Transverse colon (tissue), 4 donors: Measurements from ENCODE around the gene HAP1. TPM values are rescaled to one million over a fixed set of nuclear protein-coding genes. Genes with fewer than 3 reads are reported as not detected.
"Not testable (repeated sequence)": the region's sequence is repeated elsewhere in the genome, so short reads cannot be mapped to it uniquely, and the experiment has no call there.

ENCODE experiments used
- DNase-seq: peaks from one replicate; pipeline ENCODE4 v3.0.0-alpha.2; 2019
- H3K27ac ChIP-seq, 4 donors: fragments of 200-600 bp; sonication (generic); 2 replicates each; pipeline ENCODE4 v1.5.1; 2016 to 2018; ENCODE audit warnings: inconsistent platforms in 4 of 4
- H3K27me3 ChIP-seq: fragments of 200-600 bp; sonication (generic); 2 replicates; pipeline ENCODE4 v1.5.1; 2017; ENCODE audit warnings: inconsistent platforms
- H3K36me3 ChIP-seq, 4 donors: fragments of 200-600 bp; sonication (generic); 2 replicates each; pipeline ENCODE4 v1.5.1; 2017 to 2019; ENCODE audit warnings: inconsistent platforms in 4 of 4
- H3K4me1 ChIP-seq, 4 donors: fragments of 200-600 bp; sonication (generic); 2 replicates each; pipeline ENCODE4 v1.5.1; 2017 to 2020; ENCODE audit warnings: inconsistent platforms in 4 of 4
- H3K4me3 ChIP-seq, 4 donors: fragments of 200-600 bp; sonication (generic); 1 replicate in 1 of 4; 2 replicates in 3 of 4; pipeline versions ENCODE4 v1.5.1 to v1.6.1; 2017 to 2019; ENCODE audit warnings: inconsistent platforms in 4 of 4
- H3K9me3 ChIP-seq, 2 donors: fragments of 200-600 bp; sonication (generic); 2 replicates each; pipeline ENCODE4 v1.5.1; 2017 to 2019; ENCODE audit warnings: inconsistent platforms in 2 of 2
- CTCF ChIP-seq, 5 experiments: fragments of 200-600 bp in 3 of 5; fragments of 450-650 bp in 2 of 5; sonication (generic) in 3 of 5; IDR thresholded peaks; 1 replicate in 2 of 5; 2 replicates in 3 of 5; pipeline ENCODE4 v1.5.1; 2016 to 2017; ENCODE audit warnings: antibody characterized with exemption in 5 of 5, inconsistent platforms in 3 of 5, mild to moderate bottlenecking in 2 of 5, moderate library complexity in 1 of 5
- EP300 ChIP-seq: sonication (generic); formaldehyde crosslinking; IDR thresholded peaks from one replicate; pipeline ENCODE4 v1.6.1; 2017; ENCODE audit warnings: antibody characterized with exemption, low read depth
- POLR2A ChIP-seq: fragments of 450-650 bp; IDR thresholded peaks from one replicate; pipeline ENCODE4 v1.6.1; 2016; ENCODE audit warnings: antibody characterized with exemption, mild to moderate bottlenecking, moderate library complexity
- POLR2AphosphoS5 ChIP-seq, 3 donors: sonication (generic); formaldehyde crosslinking; IDR thresholded peaks; one replicate each; pipeline ENCODE4 v1.6.1; 2016; ENCODE audit warnings: antibody characterized with exemption in 3 of 3
- WGBS, 2 donors: methylation state at CpG; one replicate each; pipeline ENCODE4 v1.1.5; 2018; ENCODE audit warnings: low coverage in 1 of 2; 5-methylcytosine and 5-hydroxymethylcytosine counted together
- in situ Hi-C, 4 donors: fragments of 200-750 bp; cut with MboI; loops; one replicate each; pipeline versions ENCODE4 v1.15.0 to v1.15.1; 2017; ENCODE audit warnings: low sequenced_read_pairs in 3 of 4, low pct_ligation_motif_present in 1 of 4, low pct_unique_long_range_greater_than_20kb in 1 of 4
- intact Hi-C: fragments of 100-400 bp; cut with DNase I; formaldehyde crosslinking; loops from one replicate; pipeline ENCODE4 v1.15.1; 2023; ENCODE audit warnings: low total_unique reads
- total RNA-seq, 4 donors: library from RNA; depleted of rRNA; stranded (reverse); fragments of >200 nt; gene quantifications; one replicate each; pipeline ENCODE4 v1.1.0, GENCODE V29; 2016

HAP1 gene
- total RNA-seq, 4 donors from 2014 or later, result 0.55 to 0.79 TPM; not detected in 2

DNA sequence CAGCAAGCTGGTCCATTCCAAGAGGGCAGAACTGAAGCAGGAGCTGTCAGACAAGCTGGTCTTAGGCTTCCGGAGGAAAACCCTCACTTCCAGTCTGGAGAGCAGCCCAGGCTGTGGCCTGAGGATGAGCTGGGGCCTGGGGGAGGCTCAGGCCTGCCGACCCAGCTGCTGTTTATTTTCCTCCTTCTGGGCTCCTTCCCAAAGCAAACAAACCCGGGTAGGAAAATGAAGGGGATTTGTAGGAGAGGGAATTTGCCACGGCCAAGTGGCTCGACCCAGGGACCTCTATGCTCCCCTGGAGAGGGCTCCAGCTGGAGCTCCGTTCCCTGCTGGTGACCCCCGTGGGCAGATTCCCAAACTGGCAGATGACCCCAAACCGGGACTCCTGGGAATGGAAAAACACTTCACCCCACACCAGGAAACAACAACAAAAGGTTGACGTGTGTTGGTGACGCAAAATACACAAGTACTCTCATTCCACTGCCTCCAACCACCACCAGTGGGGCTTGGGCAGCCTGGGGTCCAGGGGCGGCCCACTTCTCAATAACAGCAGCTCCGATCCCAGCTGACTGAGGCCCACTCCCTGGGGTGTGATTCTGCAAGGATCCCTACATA, 43.2 kb upstream of the HAP1 start:
- H3K36me3 ChIP-seq, result no peaks in the 10 kb centered on the region
- in situ Hi-C loops (no loop called here), intact Hi-C loops (no loop called here)
- WGBS, 2 donors, result 17% methylated on average over 12 of the region's 12 CpGs; no CpG with 5 or more reads in 1 of the 2 donors
- H3K27ac ChIP-seq, result peak overlapping the region; percentile 91 to 96 (median 92)
- peak overlapping the region in 1 of 4 donors; percentile 3 for H3K4me3 ChIP-seq
- H3K4me1 ChIP-seq, result peaks cover 60 to 85% (median 77%) of the 10 kb centered on the region in 4 donors
- no peaks in the 10 kb centered on the region for H3K27me3 ChIP-seq
- peak; percentile 67 for DNase-seq
- peak in 2 of 5 experiments; percentile 28 to 29 for TF ChIP-seq CTCF (IDR thresholded peaks at IDR 0.05)
- TF ChIP-seq EP300, result no peak
- TF ChIP-seq POLR2AphosphoS5 (IDR thresholded peaks at IDR 0.05), result peak in 2 of 3 donors; percentile 37 to 54
- TF ChIP-seq POLR2A, result no peak
- no peaks in the 10 kb centered on the region for H3K9me3 ChIP-seq

DNA sequence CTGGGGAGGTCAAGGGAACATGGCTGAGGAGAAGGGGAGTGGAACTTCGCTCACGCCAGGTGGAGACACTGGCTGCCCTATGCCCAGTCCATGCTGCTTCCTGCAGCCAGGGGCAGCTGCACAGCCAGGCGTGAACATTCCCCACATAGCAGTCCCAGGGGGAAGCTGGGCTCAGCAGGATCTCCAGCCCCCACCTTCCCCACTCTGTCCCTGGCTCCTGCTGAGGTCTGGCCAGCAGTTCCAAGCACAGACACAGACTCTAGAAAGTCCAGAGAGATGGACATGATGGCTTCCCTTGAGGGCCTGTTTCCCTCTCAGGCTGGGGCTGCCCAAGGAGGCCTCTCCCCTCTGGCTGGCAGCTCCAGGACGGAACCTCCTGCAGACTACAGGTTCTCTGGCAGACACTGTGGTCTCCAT, 42.7 kb upstream of the HAP1 start:
- no peak overlapping the region for H3K4me3 ChIP-seq
- in situ Hi-C loops, result no loop called here
- 37% methylated on average over 4 of the region's 4 CpGs; no CpG with 5 or more reads in 1 of the 2 donors for WGBS, 2 donors

GRCh38 chr17:41776262-41776900, 41.9 kb upstream of the HAP1 start:
- in situ Hi-C loops, H3K9me3 ChIP-seq, DNase-seq, H3K27me3 ChIP-seq, intact Hi-C loops, H3K4me3 ChIP-seq, H3K36me3 ChIP-seq: not testable (repeated sequence)
- peaks cover 65 to 88% (median 80%) of the 10 kb centered on the region in 4 donors for H3K4me1 ChIP-seq
- 73 to 77% methylated on average over 3 to 14 of the region's 14 CpGs for WGBS, 2 donors
- peak overlapping the region; percentile 91 to 96 (median 92) for H3K27ac ChIP-seq

More for the DNA sequence above, 42.7 kb upstream of the HAP1 start:
- TF ChIP-seq CTCF (IDR thresholded peaks at IDR 0.05), result peak in 4 of 5 experiments; percentile 13 to 49 (median 24)
- no peak for TF ChIP-seq POLR2A
- Histone ChIP-seq H3K36me3 (no peaks in the 10 kb centered on the region), H3K27me3 (no peaks in the 10 kb centered on the region), H3K4me1 (peaks cover 65 to 85% (median 77%) of the 10 kb centered on the region in 4 donors), H3K9me3 (no peaks in the 10 kb centered on the region), H3K27ac (peak overlapping the region; percentile 91 to 96 (median 92))
- intact Hi-C loops, result no loop called here
- DNase-seq, result peak; percentile 41

GRCh38 chr17:41775394-41776226, 41.2 kb upstream of the HAP1 start:
- in situ Hi-C loops, result no loop called here
- DNase-seq, result peak; percentile 81

More at GRCh38 chr17:41775394-41776226, 41.2 kb upstream of the HAP1 start:
- intact Hi-C loops, result no loop called here
- Histone ChIP-seq H3K9me3 (no peaks in the 10 kb centered on the region), H3K4me1 (peaks cover 65 to 89% (median 80%) of the 10 kb centered on the region in 4 donors), H3K4me3 (no peak overlapping the region), H3K36me3 (peaks cover 0 to 10% (median 4%) of the 10 kb centered on the region in 4 donors), H3K27me3 (no peaks in the 10 kb centered on the region), H3K27ac (peak overlapping the region; percentile 91 to 96 (median 92))
- WGBS, 2 donors, result 31% methylated on average over 11 of the region's 12 CpGs; no CpG with 5 or more reads in 1 of the 2 donors
- peak; percentile 60 for TF ChIP-seq POLR2A
- TF ChIP-seq EP300, result no peak
- peak; percentile 62 to 83 (median 67) for TF ChIP-seq POLR2AphosphoS5 (IDR thresholded peaks at IDR 0.05)
- no peak for TF ChIP-seq CTCF (IDR thresholded peaks at IDR 0.05)
